Hindlimb muscle (tissue), 1 donor: ENCODE measurements around the gene ZBTB18. TPM values are rescaled to one million over a fixed set of nuclear protein-coding genes. Genes with fewer than 3 reads are reported as not detected.
"Not testable (repeated sequence)": the region's sequence is repeated elsewhere in the genome, so short reads cannot be mapped to it uniquely, and the experiment has no call there.

Source experiments
- DNase-seq: peaks from one replicate; pipeline ENCODE4 v3.0.0-alpha.2; 2013
- polyA plus RNA-seq: library from polyadenylated mRNA; unstranded; fragments of 120-200 nt; gene quantifications from one replicate; pipeline ENCODE4 v1.2.1, GENCODE V29; 2013; ENCODE audit not compliant: insufficient read length

The ZBTB18 gene
- polyA plus RNA-seq, 1 donor, result 94.0 TPM

DNA sequence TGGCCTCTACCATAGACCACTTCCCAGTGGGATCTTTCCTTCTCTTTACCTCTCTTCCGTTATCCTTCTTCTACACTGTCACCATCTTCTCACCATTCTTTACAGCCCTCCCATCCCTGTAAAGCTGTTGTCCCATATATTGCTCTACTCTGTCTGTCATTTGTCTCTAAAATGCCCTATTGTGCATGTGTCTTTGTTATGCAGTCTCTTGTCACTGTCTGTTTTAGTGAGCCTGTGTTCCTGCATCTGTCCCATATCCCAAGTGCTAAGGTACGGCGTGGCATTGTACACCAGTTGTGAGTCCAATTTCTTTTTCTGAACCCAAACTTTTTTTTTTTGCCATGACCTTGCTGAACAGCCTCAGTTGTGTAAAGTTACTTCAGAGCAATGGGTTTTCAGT is 8.8 kb upstream of the ZBTB18 start:
- no peak for DNase-seq

- no peak for DNase-seq
These were observed 6.7 kb upstream of the ZBTB18 start for GRCh38 chr1:244044423-244044822.

DNA sequence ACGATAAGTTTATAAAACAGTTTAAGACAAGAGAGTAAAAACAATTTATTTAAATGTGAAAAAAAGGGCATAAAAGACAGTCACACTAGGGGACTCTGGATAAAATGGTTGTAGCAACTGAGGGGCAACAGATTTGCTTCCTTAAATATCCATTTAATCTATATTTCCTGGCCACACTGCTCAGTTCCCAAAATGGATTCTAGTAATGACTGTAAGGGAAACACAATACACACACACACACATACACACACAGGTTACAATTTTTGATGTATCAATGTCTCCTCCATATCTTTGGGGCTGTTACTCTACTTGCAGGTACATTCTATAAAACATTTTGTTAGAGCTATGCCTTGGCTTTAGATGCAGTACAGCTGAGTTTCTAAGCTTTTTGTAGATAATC is 4.8 kb upstream of the ZBTB18 start:
- DNase-seq, result not testable (repeated sequence)

DNA sequence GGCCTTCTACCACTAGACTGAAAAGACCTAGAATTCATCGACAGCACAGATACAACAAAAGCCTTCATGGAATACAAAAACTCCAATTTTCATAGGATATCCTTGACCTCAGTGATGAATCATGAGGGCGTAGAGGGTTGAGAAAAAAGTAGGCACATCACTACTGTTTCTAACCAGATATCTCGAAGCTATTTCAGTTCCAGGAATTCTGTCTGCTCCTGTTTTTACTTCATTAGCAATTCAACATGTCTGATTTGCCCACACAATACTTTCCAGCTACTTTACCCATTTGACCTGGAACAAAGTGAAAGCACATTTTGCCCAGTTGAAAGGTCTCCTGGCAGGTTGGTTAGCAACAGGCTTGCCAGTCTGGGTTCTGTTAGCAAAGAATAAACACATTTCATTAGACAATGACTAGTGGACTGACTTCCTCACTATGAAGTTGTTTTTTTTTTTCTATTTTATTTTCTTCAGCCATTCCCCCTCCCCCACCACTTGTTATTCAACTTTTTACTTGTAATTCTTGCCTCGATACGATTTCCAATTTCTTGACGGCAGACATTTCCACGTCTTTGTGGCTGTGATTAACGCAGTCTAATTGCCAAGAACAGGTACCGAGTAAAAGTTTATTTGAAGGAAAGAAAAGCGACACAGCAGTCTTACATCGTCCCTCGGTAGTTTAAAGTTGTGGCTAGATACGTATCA is 4.0 kb upstream of the ZBTB18 start:
- no peak for DNase-seq

- DNase-seq, result peak; percentile 60
These were observed 3.3 kb upstream of the ZBTB18 start for GRCh38 chr1:244047621-244048255.

GRCh38 chr1:244048256-244049161 is 2.6 kb upstream of the ZBTB18 start:
- DNase-seq, result peak; percentile 99

DNA sequence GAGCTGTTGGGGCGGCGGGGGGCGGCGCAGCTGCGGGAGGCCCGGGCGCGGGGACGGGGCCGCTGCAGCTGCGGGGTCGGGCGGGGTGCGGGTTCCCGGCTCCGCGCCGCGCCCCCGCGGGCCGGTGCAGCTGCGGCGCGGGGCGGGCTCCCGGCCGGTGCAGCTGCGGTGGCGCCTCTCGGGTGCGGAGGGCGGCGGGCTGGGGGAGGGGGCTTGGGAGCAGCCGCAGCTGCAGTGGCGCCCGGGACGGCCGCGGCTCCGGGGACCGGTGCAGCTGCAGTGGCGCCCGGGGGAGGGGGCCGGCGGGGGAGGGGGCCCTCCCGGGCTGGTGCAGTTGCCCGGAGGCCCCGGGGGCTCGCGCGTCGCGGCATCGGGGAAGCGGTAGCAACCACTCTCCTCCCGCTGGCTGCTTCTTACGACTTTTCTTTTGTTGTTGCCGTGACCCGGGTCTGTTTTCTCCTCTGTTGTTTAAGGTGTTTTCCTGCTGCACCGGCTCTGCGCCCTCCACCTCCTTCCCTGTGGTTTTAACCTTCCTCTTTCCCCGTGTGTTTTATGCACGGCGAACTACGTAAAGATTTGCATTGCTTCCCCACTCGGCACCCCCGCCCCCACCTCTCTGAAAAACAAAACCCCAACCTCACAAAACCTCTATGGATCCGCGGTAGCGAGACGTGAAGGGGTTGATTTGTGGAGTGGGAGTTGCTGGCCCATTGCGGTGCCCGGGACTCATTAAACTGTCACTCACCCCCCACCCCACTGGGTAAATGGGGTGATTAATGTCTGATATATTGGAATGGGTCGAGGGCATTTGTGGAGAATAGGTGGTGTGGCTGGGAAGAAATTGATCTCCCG is 1.7 kb upstream of the ZBTB18 start:
- DNase-seq, result peak; percentile 45

GRCh38 chr1:244050014-244050834 is 859 bp upstream of the ZBTB18 start:
- no peak for DNase-seq

- no peak for DNase-seq
These were observed 1.1 kb downstream of the ZBTB18 start for GRCh38 chr1:244052016-244052727.

DNA sequence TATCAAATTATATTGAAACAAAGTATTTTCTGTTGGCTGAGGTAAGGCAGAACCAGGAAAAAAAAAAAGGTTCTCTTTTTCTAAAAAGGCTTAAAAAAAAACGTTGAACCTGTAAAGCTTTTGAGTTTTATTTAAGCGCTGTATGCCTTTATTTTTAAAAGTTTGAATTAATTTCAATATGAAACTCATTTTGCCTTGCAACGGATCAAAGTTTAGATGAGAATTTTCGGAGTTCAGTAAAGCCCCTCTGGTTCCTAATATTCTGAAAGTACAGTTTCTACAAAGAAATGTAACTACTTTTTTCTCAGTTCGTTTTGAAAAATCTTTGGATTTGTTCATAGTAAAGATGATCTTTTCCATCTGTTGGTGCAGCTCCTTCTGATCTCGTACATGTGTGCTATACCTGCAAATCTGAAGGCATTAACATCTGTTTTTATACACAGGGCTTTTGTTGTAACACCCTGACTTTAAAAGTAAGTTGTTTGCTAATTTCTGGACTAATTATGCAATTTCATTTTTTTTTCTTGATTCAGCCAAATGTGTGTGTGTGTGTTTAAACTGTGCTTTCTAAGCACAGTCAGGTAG is 1.7 kb downstream of the ZBTB18 start:
- no peak for DNase-seq

GRCh38 chr1:244053831-244054230 is 2.7 kb downstream of the ZBTB18 start:
- DNase-seq, result no peak

DNA sequence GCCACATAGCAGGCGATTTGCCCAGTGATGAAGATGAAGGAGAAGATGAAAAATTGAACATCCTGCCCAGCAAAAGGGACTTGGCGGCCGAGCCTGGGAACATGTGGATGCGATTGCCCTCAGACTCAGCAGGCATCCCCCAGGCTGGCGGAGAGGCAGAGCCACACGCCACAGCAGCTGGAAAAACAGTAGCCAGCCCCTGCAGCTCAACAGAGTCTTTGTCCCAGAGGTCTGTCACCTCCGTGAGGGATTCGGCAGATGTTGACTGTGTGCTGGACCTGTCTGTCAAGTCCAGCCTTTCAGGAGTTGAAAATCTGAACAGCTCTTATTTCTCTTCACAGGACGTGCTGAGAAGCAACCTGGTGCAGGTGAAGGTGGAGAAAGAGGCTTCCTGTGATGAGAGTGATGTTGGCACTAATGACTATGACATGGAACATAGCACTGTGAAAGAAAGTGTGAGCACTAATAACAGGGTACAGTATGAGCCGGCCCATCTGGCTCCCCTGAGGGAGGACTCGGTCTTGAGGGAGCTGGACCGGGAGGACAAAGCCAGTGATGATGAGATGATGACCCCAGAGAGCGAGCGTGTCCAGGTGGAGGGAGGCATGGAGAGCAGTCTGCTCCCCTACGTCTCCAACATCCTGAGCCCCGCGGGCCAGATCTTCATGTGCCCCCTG is 3.3 kb downstream of the ZBTB18 start:
- no peak for DNase-seq

DNA sequence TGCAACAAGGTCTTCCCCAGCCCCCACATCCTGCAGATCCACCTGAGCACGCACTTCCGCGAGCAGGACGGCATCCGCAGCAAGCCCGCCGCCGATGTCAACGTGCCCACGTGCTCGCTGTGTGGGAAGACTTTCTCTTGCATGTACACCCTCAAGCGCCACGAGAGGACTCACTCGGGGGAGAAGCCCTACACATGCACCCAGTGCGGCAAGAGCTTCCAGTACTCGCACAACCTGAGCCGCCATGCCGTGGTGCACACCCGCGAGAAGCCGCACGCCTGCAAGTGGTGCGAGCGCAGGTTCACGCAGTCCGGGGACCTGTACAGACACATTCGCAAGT is 3.8 kb downstream of the ZBTB18 start:
- no peak for DNase-seq

- no peak for DNase-seq
These were observed 5.5 kb downstream of the ZBTB18 start for GRCh38 chr1:244056577-244056976.

DNA sequence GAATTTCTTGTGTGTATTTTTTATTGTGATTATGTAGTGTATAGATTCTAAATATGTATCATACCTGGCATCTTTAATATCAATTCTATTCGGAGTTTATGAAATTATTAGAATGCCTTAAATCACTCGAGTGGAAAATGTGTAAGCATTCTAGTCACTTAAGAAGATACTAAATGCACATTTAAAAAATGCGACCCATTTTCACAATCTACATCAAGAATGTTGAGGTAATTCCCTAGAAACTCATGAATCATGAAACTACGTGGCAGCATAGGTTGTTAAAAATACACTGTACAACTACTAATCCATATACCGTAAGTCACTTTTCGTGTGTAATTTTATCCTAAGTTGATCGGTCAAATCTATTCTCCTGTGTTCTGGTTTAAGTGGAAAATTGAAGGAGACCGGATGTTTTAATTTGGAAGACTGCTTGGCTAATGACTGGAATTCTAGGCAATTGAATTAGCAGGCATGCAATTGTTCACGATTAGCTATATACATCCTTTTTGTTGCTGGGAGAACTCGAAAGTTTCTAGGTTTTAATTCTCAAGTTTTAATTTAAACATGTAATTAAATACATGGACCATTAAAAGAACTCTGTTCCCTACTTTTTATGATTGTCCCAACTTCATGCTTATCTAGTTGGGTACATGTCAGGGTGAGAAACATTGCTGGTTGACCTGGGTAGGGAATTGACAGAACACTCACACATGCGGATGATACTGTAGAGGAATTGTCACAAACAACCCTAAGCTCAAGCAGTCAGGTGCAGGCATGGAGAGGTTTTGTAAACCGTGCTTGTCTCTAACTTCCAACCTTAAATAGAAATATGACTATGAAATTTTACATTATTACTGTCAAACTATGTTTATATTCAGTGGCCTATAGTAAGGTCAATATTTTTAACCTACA is 6.6 kb downstream of the ZBTB18 start:
- no peak for DNase-seq

- DNase-seq, result no peak
These were observed 9.0 kb downstream of the ZBTB18 start for GRCh38 chr1:244060117-244060516.

DNA sequence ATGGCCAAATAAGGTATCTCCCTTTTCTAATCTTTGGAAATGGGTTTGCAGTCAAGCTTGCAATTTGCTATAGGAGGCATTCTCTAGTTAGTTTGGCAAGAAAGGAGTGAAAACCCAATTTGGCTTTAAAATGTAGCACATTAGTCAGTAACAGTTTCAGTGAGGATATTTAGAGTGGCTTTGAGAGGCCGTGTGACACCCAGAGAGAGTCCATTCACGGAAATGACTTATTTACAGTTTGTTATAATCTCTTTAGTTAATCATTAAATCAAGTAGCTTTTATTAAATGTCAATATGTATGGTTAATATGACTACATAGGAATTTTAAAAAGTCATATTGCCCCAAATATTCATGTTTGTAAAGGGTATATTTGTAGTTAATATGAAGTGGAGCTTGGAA is 9.6 kb downstream of the ZBTB18 start:
- no peak for DNase-seq

- no peak for DNase-seq
These were observed 11.2 kb downstream of the ZBTB18 start for GRCh38 chr1:244062156-244062725.
